ENCODE results near the gene G6PC1. TPM values are rescaled to one million over a fixed set of nuclear protein-coding genes. Genes with fewer than 3 reads are reported as not detected.

Gene G6PC1
- total and polyA plus RNA-seq, 2 of the 13 experiments (the other 11 are each of a cell fraction or from before 2014, with no cell fraction given) = 1.7 to 37.9 TPM

DNA sequence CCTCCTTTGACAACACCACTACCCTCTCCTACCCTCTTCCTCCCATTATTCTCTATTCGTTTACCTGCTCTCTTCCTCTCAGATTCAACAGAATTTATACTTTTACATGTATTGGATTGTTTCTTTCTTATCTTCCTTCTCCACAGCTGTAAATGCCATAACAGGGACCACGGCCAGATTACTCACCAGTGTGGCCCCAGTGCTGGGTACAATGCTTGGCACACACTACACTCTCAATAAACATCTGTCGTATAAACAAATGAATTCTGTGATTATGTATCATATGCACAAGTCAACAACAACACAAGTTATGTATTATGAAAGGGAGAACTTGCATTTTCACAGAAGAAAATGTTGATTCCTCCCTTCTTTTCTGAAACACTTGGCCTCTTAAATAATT lies 43.6 kb downstream of the G6PC1 start:
- in situ Hi-C loops (cut with HindIII; ENCODE audit: extremely low pct_ligation_motif_present, low pct_unique_long_range_greater_than_20kb) (loop anchor here (10.0 kb wide), 1 partner anchor 229 kb away; no protein-coding TSS in a partner anchor), intact Hi-C loops (cut with micrococcal nuclease; ENCODE audit: unreplicated experiment) (no loop called here)
- Histone ChIP-seq H4K20me1 (ENCODE audit: insufficient read depth, low read length) (no peaks in the 10 kb centered on the region), H3K9ac (ENCODE audit: insufficient read depth, low read depth, low read length) (no peak overlapping the region), H3K4me2 (ENCODE audit: low read depth, low read length) (no peak overlapping the region), H3K4me1 (ENCODE audit: insufficient read depth, low read length) (peaks cover 21% of the 10 kb centered on the region), H3K79me2 (ENCODE audit: insufficient read depth, low read length) (no peaks in the 10 kb centered on the region), H2AFZ (ENCODE audit: low read length) (no peak overlapping the region), H3K36me3 (replicated peaks in 1 of 2; ENCODE audit: control insufficient read depth in 1 of 2, insufficient read depth in 2 of 2, low read length in 2 of 2) (no peaks in the 10 kb centered on the region), H3K4me3 (replicated peaks in 1 of 3; ENCODE audit: insufficient read depth in 1 of 3, low read depth in 2 of 3, low read length in 3 of 3) (no peak overlapping the region), H3K27me3 (ENCODE audit: control insufficient read depth in 1 of 2, insufficient read depth in 2 of 2, low read length in 2 of 2) (no peaks in the 10 kb centered on the region; a peak in 1 of 5 replicates), H3K27ac (ENCODE audit: extremely low read length, insufficient read depth, low read length) (no peak overlapping the region), H3K9me3 (ENCODE audit: low read length) (no peaks in the 10 kb centered on the region)
- TF ChIP-seq SYNCRIP (IDR thresholded peaks at IDR 0.05; ENCODE audit: insufficient read depth, low read depth, low read length) = no peak
- no peak for TF ChIP-seq ZNF441 (CRISPR knock-in tag; IDR thresholded peaks at IDR 0.05; ENCODE audit: borderline replicate concordance)
- no peak for TF ChIP-seq BCL6 (CRISPR knock-in tag; IDR thresholded peaks at IDR 0.05)
- no peak for DNase-seq (ENCODE audit: low spot score)
- no peak for ATAC-seq
- 41% methylated on average over 3 of the region's 3 CpGs for WGBS (ENCODE audit: low lambda C conversion rate)
- ChIA-PET CTCF (ENCODE audit: low intra/inter-chr PET ratio, low total read pairs) (no interaction called here), POLR2A (no interaction called here)
- no TSS peak for BruUV-seq (replicated peaks)
- FAIRE-seq = no peak

- H3K9me3 ChIP-seq (ENCODE audit: low read length) = no peaks in the 10 kb centered on the region
- no peak for ATAC-seq
- peaks cover 9% of the 10 kb centered on the region; the same call in 1 of the 2 replicates for H3K4me1 ChIP-seq (ENCODE audit: insufficient read depth, low read length)
- BruUV-seq (replicated peaks) = no TSS peak
- TF ChIP-seq BCL6 (CRISPR knock-in tag; IDR thresholded peaks at IDR 0.05) = no peak
- TF ChIP-seq, protein P1, sequence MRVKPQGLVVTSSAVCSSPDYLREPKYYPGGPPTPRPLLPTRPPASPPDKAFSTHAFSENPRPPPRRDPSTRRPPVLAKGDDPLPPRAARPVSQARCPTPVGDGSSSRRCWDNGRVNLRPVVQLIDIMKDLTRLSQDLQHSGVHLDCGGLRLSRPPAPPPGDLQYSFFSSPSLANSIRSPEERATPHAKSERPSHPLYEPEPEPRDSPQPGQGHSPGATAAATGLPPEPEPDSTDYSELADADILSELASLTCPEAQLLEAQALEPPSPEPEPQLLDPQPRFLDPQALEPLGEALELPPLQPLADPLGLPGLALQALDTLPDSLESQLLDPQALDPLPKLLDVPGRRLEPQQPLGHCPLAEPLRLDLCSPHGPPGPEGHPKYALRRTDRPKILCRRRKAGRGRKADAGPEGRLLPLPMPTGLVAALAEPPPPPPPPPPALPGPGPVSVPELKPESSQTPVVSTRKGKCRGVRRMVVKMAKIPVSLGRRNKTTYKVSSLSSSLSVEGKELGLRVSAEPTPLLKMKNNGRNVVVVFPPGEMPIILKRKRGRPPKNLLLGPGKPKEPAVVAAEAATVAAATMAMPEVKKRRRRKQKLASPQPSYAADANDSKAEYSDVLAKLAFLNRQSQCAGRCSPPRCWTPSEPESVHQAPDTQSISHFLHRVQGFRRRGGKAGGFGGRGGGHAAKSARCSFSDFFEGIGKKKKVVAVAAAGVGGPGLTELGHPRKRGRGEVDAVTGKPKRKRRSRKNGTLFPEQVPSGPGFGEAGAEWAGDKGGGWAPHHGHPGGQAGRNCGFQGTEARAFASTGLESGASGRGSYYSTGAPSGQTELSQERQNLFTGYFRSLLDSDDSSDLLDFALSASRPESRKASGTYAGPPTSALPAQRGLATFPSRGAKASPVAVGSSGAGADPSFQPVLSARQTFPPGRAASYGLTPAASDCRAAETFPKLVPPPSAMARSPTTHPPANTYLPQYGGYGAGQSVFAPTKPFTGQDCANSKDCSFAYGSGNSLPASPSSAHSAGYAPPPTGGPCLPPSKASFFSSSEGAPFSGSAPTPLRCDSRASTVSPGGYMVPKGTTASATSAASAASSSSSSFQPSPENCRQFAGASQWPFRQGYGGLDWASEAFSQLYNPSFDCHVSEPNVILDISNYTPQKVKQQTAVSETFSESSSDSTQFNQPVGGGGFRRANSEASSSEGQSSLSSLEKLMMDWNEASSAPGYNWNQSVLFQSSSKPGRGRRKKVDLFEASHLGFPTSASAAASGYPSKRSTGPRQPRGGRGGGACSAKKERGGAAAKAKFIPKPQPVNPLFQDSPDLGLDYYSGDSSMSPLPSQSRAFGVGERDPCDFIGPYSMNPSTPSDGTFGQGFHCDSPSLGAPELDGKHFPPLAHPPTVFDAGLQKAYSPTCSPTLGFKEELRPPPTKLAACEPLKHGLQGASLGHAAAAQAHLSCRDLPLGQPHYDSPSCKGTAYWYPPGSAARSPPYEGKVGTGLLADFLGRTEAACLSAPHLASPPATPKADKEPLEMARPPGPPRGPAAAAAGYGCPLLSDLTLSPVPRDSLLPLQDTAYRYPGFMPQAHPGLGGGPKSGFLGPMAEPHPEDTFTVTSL (CRISPR knock-in tag; IDR thresholded peaks at IDR 0.05; ENCODE audit: borderline replicate concordance) = no peak
- peak; percentile 68 for TF ChIP-seq ATF7 (IDR thresholded peaks at IDR 0.05)
- TF ChIP-seq ATF7 (CRISPR knock-in tag; IDR thresholded peaks at IDR 0.05) = no peak
- TF ChIP-seq XBP1 (CRISPR knock-in tag; IDR thresholded peaks at IDR 0.05) = no peak
- no peaks in the 10 kb centered on the region for H3K79me2 ChIP-seq (ENCODE audit: insufficient read depth, low read length)
- FAIRE-seq = no peak
- intact Hi-C loops (cut with micrococcal nuclease; ENCODE audit: unreplicated experiment) = no loop called here
- peaks cover 0 to 14% of the 10 kb centered on the region in 2 experiments; a peak in 1 of 5 replicates for H3K36me3 ChIP-seq (replicated peaks in 1 of 2; ENCODE audit: control insufficient read depth in 1 of 2, insufficient read depth in 2 of 2, low read length in 2 of 2)
- H3K27ac ChIP-seq (ENCODE audit: extremely low read length, insufficient read depth, low read length) = no peak overlapping the region
- no peak overlapping the region for H3K4me3 ChIP-seq (replicated peaks in 1 of 3; ENCODE audit: insufficient read depth in 1 of 3, low read depth in 2 of 3, low read length in 3 of 3)
- WGBS (ENCODE audit: low lambda C conversion rate) = 88% methylated on average over 1 of the region's 1 CpG
- no peak overlapping the region for H2AFZ ChIP-seq (ENCODE audit: low read length)
- H3K9ac ChIP-seq (ENCODE audit: insufficient read depth, low read depth, low read length) = no peak overlapping the region
- H4K20me1 ChIP-seq (ENCODE audit: insufficient read depth, low read length) = no peaks in the 10 kb centered on the region
- in situ Hi-C loops (cut with HindIII; ENCODE audit: extremely low pct_ligation_motif_present, low pct_unique_long_range_greater_than_20kb) = loop anchor here (10.0 kb wide), 1 partner anchor 232 kb away; no protein-coding TSS in a partner anchor
- H3K27me3 ChIP-seq (ENCODE audit: control insufficient read depth in 1 of 2, insufficient read depth in 2 of 2, low read length in 2 of 2) = no peaks in the 10 kb centered on the region; a peak in 1 of 5 replicates
- DNase-seq (ENCODE audit: low spot score) = no peak
- CTCF ChIA-PET (ENCODE audit: low intra/inter-chr PET ratio, low total read pairs) = no interaction called here
- H3K4me2 ChIP-seq (ENCODE audit: low read depth, low read length) = no peak overlapping the region
- POLR2A ChIA-PET = no interaction called here
Measured at GRCh38 chr17:42946812-42947211, 46.2 kb downstream of the G6PC1 start.

All from HepG2 (cell line).